SU-DHL-6 (cell line): Measurements from ENCODE around the gene IGSF5.

Experiments used
- H2AFZ ChIP-seq: fragments of 200-600 bp; sonication (generic); 2 replicates; pipeline ENCODE4 v1.6.1; 2014; ENCODE audit warnings: low read depth, mild to moderate bottlenecking, moderate library complexity, mixed read lengths, antibody characterized with exemption, low read length; ENCODE audit not compliant: severe bottlenecking
- H3F3A ChIP-seq: fragments of 200-600 bp; shearing (Covaris generic); 2 replicates; pipeline ENCODE4 v1.6.0; 2016; ENCODE audit warnings: antibody characterized with exemption, mild to moderate bottlenecking; ENCODE audit not compliant: insufficient read depth
- H3K27ac ChIP-seq: fragments of 200-600 bp; sonication (generic); 2 replicates; pipeline ENCODE4 v1.5.1; 2016; ENCODE audit warnings: low read depth, mild to moderate bottlenecking, low read length, moderate library complexity, mixed read lengths
- H3K27me3 ChIP-seq: fragments of 200-600 bp; sonication (generic), shearing (Covaris generic); 2 replicates; pipeline ENCODE4 v1.6.0; 2014; ENCODE audit warnings: mild to moderate bottlenecking, low read length
- H3K36me3 ChIP-seq: fragments of 200-600 bp; sonication (generic); 2 replicates; pipeline ENCODE4 v1.6.1; 2014; ENCODE audit warnings: mild to moderate bottlenecking, low read length, mixed read lengths
- H3K4me2 ChIP-seq: fragments of 300-600, 200-600 bp; shearing (Covaris generic), sonication (generic); 2 replicates; pipeline ENCODE4 v1.6.0; 2014; ENCODE audit warnings: low read length, low read depth, mild to moderate bottlenecking; ENCODE audit not compliant: poor library complexity, severe bottlenecking
- H3K4me3 ChIP-seq: fragments of 200-600 bp; sonication (generic); 2 replicates; pipeline ENCODE4 v1.5.1; 2014; ENCODE audit warnings: antibody characterized with exemption, low read length, mild to moderate bottlenecking, mixed read lengths; ENCODE audit not compliant: insufficient read depth, poor library complexity, severe bottlenecking
- H3K79me2 ChIP-seq: fragments of 200-600 bp; sonication (generic); 2 replicates; pipeline ENCODE4 v1.6.1; 2014; ENCODE audit warnings: mild to moderate bottlenecking, low read length, moderate library complexity; ENCODE audit not compliant: insufficient read depth
- H3K9ac ChIP-seq: fragments of 200-600 bp; sonication (generic); 2 replicates; pipeline ENCODE4 v1.7.0; 2014; ENCODE audit warnings: mild to moderate bottlenecking, low read length
- H3K9me2 ChIP-seq: fragments of 200-600 bp; sonication (generic); replicated peaks from 2 replicates; pipeline ENCODE4 v1.6.1; 2014; ENCODE audit warnings: low read length; ENCODE audit not compliant: insufficient read depth
- H3K9me3 ChIP-seq: fragments of 200-600 bp; sonication (generic); 2 replicates; pipeline ENCODE4 v1.6.1; 2014; ENCODE audit warnings: low read length, mixed read lengths; ENCODE audit not compliant: insufficient read depth
- H4K20me1 ChIP-seq: fragments of 200-600 bp; sonication (generic); 2 replicates; pipeline ENCODE4 v1.6.1; 2014; ENCODE audit warnings: low read depth, mild to moderate bottlenecking, antibody characterized with exemption, low read length, moderate library complexity, mixed read lengths
- EZH2phosphoT487 ChIP-seq: fragments of 200-600 bp; sonication (generic), shearing (Covaris generic); conservative IDR thresholded peaks from 2 replicates; pipeline ENCODE4 v1.6.1; 2018; ENCODE audit warnings: mild to moderate bottlenecking, antibody characterized with exemption, low read length, moderate library complexity, mixed read lengths
- TF ChIP-seq, protein P1 (sequence below): fragments of 200-600 bp; sonication (generic); IDR thresholded peaks from one replicate; pipeline ENCODE4 v1.5.1; 2017; ENCODE audit warnings: antibody characterized with exemption, mild to moderate bottlenecking, low read length, moderate library complexity; ENCODE audit not compliant: insufficient read depth, poor library complexity, severe bottlenecking

Gene IGSF5

DNA sequence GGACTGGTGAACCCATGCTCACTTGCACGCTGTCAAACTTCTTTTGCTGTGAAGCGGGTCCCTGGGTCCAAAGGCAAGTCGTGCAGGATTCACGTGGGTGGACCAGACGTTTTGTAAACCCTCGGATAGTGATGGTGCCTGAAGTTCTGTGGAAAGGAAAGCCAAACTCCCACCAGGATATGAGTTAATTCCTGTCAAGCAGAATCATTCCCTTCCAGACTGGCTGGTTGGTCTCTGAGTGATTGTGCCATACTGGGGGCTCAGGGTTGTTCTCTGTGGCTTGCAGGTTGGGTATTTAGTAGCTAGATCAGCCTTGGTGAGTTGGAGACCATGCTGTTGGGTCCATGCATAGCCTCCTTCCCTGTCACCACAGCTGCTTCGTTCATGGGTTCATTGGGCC is 32.7 kb upstream of the IGSF5 start:
- Histone ChIP-seq H3K4me3 (no peak overlapping the region), H3K4me2 (no peak overlapping the region), H3K27me3 (no peaks in the 10 kb centered on the region), H3F3A (no peaks in the 10 kb centered on the region), H3K9me2 (no peaks in the 10 kb centered on the region), H4K20me1 (no peaks in the 10 kb centered on the region), H2AFZ (no peak overlapping the region), H3K79me2 (no peaks in the 10 kb centered on the region), H3K36me3 (no peaks in the 10 kb centered on the region), H3K9me3 (no peaks in the 10 kb centered on the region), H3K27ac (no peak overlapping the region), H3K9ac (no peak overlapping the region)
- TF ChIP-seq EZH2phosphoT487: no peak
- TF ChIP-seq, protein P1, sequence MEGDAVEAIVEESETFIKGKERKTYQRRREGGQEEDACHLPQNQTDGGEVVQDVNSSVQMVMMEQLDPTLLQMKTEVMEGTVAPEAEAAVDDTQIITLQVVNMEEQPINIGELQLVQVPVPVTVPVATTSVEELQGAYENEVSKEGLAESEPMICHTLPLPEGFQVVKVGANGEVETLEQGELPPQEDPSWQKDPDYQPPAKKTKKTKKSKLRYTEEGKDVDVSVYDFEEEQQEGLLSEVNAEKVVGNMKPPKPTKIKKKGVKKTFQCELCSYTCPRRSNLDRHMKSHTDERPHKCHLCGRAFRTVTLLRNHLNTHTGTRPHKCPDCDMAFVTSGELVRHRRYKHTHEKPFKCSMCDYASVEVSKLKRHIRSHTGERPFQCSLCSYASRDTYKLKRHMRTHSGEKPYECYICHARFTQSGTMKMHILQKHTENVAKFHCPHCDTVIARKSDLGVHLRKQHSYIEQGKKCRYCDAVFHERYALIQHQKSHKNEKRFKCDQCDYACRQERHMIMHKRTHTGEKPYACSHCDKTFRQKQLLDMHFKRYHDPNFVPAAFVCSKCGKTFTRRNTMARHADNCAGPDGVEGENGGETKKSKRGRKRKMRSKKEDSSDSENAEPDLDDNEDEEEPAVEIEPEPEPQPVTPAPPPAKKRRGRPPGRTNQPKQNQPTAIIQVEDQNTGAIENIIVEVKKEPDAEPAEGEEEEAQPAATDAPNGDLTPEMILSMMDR: no peak

DNA sequence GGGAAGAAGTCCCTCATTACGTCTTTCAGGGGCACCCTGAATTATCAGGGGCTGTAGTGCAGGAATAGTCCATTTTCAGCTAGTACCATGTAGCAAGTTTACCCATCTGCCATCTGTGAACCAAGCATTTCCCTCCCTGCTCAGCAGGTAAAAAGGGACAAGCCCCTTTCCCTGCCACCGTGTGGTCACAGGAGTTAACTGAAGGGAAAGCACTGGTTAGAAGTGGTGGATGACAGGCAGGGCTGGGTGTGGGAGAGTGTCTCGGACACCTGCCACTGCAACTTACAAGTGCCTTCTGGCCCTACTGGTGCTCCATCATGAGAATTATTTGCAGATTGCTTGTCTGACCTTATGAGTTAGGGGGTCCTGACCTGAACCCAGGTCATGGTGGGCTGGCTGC is 32.0 kb upstream of the IGSF5 start:
- no peaks in the 10 kb centered on the region for H3K79me2 ChIP-seq
- no peaks in the 10 kb centered on the region for H3K9me2 ChIP-seq
- no peak overlapping the region for H3K9ac ChIP-seq

DNA sequence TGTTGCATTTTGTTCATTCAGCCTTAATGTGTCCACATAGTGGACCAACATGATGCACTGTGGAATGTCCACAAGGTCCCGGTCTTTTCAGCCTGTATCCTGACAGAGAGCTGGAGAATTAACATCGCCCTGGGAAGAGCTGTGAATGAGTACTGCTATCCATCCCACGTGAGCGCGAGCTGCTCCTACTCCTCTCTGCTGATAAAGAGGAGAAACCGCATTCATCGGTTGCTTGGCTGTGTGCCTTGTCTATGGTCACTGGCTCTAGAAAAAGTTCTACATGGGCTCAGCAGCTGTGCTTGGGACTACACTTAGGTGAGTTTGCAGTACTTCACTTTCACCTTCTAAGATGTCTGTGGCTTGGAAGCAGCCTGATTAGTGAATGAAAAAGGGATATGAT is 31.1 kb upstream of the IGSF5 start:
- Histone ChIP-seq H3K79me2 (no peaks in the 10 kb centered on the region), H3F3A (no peaks in the 10 kb centered on the region), H2AFZ (no peak overlapping the region), H3K9me3 (no peaks in the 10 kb centered on the region), H3K27me3 (no peaks in the 10 kb centered on the region), H3K9ac (no peak overlapping the region), H3K27ac (no peak overlapping the region), H3K36me3 (no peaks in the 10 kb centered on the region), H3K4me2 (no peak overlapping the region), H3K9me2 (no peaks in the 10 kb centered on the region), H3K4me3 (no peak overlapping the region), H4K20me1 (no peaks in the 10 kb centered on the region)
- TF ChIP-seq, protein P1: no peak
- TF ChIP-seq EZH2phosphoT487: no peak

More for the DNA sequence above, 32.0 kb upstream of the IGSF5 start:
- H3K9me3 ChIP-seq: no peaks in the 10 kb centered on the region
- H3K36me3 ChIP-seq: no peaks in the 10 kb centered on the region
- no peak overlapping the region for H2AFZ ChIP-seq
- no peak overlapping the region for H3K27ac ChIP-seq
- TF ChIP-seq, protein P1: no peak
- TF ChIP-seq EZH2phosphoT487: no peak
- H3K4me2 ChIP-seq: no peak overlapping the region
- H3F3A ChIP-seq: no peaks in the 10 kb centered on the region
- H3K27me3 ChIP-seq: no peaks in the 10 kb centered on the region
- no peak overlapping the region for H3K4me3 ChIP-seq
- no peaks in the 10 kb centered on the region for H4K20me1 ChIP-seq

DNA sequence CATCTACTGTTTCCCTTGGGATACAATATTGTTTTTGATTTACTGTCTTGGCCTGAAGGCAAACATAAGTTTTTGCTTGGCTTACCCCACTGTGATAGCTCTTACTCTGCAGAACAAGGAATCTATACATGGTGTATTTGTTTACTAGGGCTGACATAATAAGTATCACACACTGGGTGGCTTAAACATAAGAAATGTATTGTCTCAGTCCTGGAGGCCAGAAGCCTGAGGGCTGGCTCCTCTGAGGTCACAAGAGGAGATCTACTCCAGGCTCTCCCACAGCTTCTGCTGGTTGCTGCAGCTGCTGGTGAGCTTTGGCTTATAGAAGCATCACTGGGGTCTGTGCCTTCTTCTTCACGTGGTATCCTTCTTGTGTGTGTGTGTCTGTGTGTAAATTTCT is 30.7 kb upstream of the IGSF5 start:
- Histone ChIP-seq H3K27ac (no peak overlapping the region), H2AFZ (no peak overlapping the region), H3K9ac (no peak overlapping the region), H3K4me2 (no peak overlapping the region), H3K36me3 (no peaks in the 10 kb centered on the region), H3F3A (no peaks in the 10 kb centered on the region), H3K9me2 (no peaks in the 10 kb centered on the region), H4K20me1 (no peaks in the 10 kb centered on the region), H3K79me2 (no peaks in the 10 kb centered on the region), H3K9me3 (no peaks in the 10 kb centered on the region), H3K27me3 (no peaks in the 10 kb centered on the region), H3K4me3 (no peak overlapping the region)
- TF ChIP-seq, protein P1: no peak
- TF ChIP-seq EZH2phosphoT487: no peak
